IMR-90 (cell line): ENCODE measurements around the gene CYP51A1. TPM values are rescaled to one million over a fixed set of nuclear protein-coding genes. Genes with fewer than 3 reads are reported as not detected.

Experiments
- ATAC-seq: fragments of 200-7000 bp; cut with Tn5 transposase; 2 replicates; pipeline ENCODE4 v1.9.1; 2020; ENCODE audit warnings: low read depth, mild to moderate bottlenecking, moderate library complexity
- BruUV-seq: library from RNA; stranded (reverse); fragments of 400-500 nt; replicated peaks from 2 replicates; lab custom pipeline; 2021; lab: Mats Ljungman, UMichigan
- CTCF ChIA-PET: fragments of 300-600 bp; formaldehyde crosslinking; extraction: SDS; loops from one replicate; lab custom pipeline; 2021; ENCODE audit warnings: antibody characterized with exemption; lab: Yijun Ruan, JAX
- POLR2A ChIA-PET: fragments of 300-600 bp; sonication (Branson Sonifier 250); formaldehyde crosslinking; loops from one replicate; lab custom pipeline; 2022; ENCODE audit warnings: antibody characterized with exemption; ENCODE audit not compliant: unreplicated experiment; lab: Charles Lee
- DNase-seq: peaks from one replicate; pipeline ENCODE4 v3.0.0; 2013
- H2AFZ ChIP-seq: replicated peaks from 2 replicates; pipeline ENCODE3; 2013; ENCODE audit warnings: low read length, mild to moderate bottlenecking; ENCODE audit not compliant: poor library complexity
- H2AK5ac ChIP-seq: 2 replicates; pipeline ENCODE4 v1.6.1; 2013; ENCODE audit warnings: low read depth, low read length, inconsistent platforms
- H2AK9ac ChIP-seq: replicated peaks from 2 replicates; pipeline ENCODE3; 2013; ENCODE audit warnings: mild to moderate bottlenecking, low read depth, low read length, moderate library complexity; ENCODE audit not compliant: poor library complexity
- H2BK120ac ChIP-seq: 2 replicates; pipeline ENCODE4 v1.6.1; 2013; ENCODE audit warnings: low read depth, low read length, inconsistent platforms
- H2BK15ac ChIP-seq: 3 replicates; pipeline ENCODE4 v1.6.1; 2013; ENCODE audit warnings: low read depth, low read length, inconsistent platforms
- H2BK20ac ChIP-seq: 2 replicates; pipeline ENCODE4 v1.6.1; 2013; ENCODE audit warnings: low read depth, mild to moderate bottlenecking, inconsistent platforms, low read length, moderate library complexity
- H2BK5ac ChIP-seq: 2 replicates; pipeline ENCODE4 v1.6.1; 2013; ENCODE audit warnings: mild to moderate bottlenecking, low read depth, low read length, inconsistent platforms; ENCODE audit not compliant: poor library complexity, severe bottlenecking
- H3K14ac ChIP-seq: replicated peaks from 2 replicates; pipeline ENCODE4 v1.6.1; 2013; ENCODE audit warnings: low read depth, low read length, inconsistent platforms
- H3K18ac ChIP-seq: 2 replicates; pipeline ENCODE4 v1.6.1; 2013; ENCODE audit warnings: low read depth, low read length, control low read depth
- H3K23ac ChIP-seq: 2 replicates; pipeline ENCODE4 v1.6.1; 2013; ENCODE audit warnings: low read depth, low read length, inconsistent platforms
- H3K27ac ChIP-seq: 2 replicates; pipeline ENCODE4 v1.5.1; 2013; ENCODE audit warnings: mild to moderate bottlenecking, control low read depth, low read length; ENCODE audit not compliant: insufficient read depth
- H3K27me3 ChIP-seq: 2 replicates; pipeline ENCODE4 v1.6.1; 2013; ENCODE audit warnings: low read length; ENCODE audit not compliant: control insufficient read depth, insufficient read depth
- H3K36me3 ChIP-seq: 2 replicates; pipeline ENCODE4 v1.6.1; 2013; ENCODE audit warnings: low read length, mixed read lengths; ENCODE audit not compliant: control insufficient read depth, insufficient read depth
- H3K4ac ChIP-seq: 2 replicates; pipeline ENCODE4 v1.6.1; 2013; ENCODE audit warnings: low read depth, low read length, inconsistent platforms
- H3K4me1 ChIP-seq: 2 replicates; pipeline ENCODE4 v1.6.1; 2013; ENCODE audit warnings: low read length, mixed read lengths; ENCODE audit not compliant: control insufficient read depth, insufficient read depth
- H3K4me2 ChIP-seq: 2 replicates; pipeline ENCODE4 v1.6.1; 2013; ENCODE audit warnings: low read depth, mild to moderate bottlenecking, control low read depth, low read length, moderate library complexity
- H3K4me3 ChIP-seq: 2 replicates; pipeline ENCODE4 v1.5.1; 2013; ENCODE audit warnings: low read depth, mild to moderate bottlenecking, control low read depth, low read length, moderate library complexity; ENCODE audit not compliant: insufficient read depth
- H3K56ac ChIP-seq: 2 replicates; pipeline ENCODE4 v1.6.1; 2013; ENCODE audit warnings: low read length, inconsistent platforms; ENCODE audit not compliant: insufficient read depth; ENCODE audit errors: extremely low read depth
- H3K79me1 ChIP-seq, 2 experiments: 2 replicates each; pipeline ENCODE4 v1.6.1; 2013; ENCODE audit warnings: low read length in 2 of 2, inconsistent platforms in 1 of 2, low read depth in 1 of 2
- H3K9ac ChIP-seq: 2 replicates; pipeline ENCODE4 v1.6.1; 2013; ENCODE audit warnings: low read depth, low read length, control low read depth
- H3K9me1 ChIP-seq: 2 replicates; pipeline ENCODE4 v1.6.1; 2013; ENCODE audit warnings: low read length, inconsistent platforms; ENCODE audit not compliant: insufficient read depth
- H3K9me3 ChIP-seq: 2 replicates; pipeline ENCODE4 v1.6.1; 2013; ENCODE audit warnings: low read length; ENCODE audit not compliant: control insufficient read depth, insufficient read depth
- H4K20me1 ChIP-seq: 2 replicates; pipeline ENCODE4 v1.6.1; 2013; ENCODE audit warnings: low read length, inconsistent platforms; ENCODE audit not compliant: insufficient read depth
- H4K5ac ChIP-seq: 2 replicates; pipeline ENCODE4 v1.6.1; 2013; ENCODE audit warnings: mild to moderate bottlenecking, low read depth, low read length, control low read depth
- H4K8ac ChIP-seq, 2 experiments: 2 replicates each; pipeline ENCODE4 v1.6.1; 2013; ENCODE audit warnings: low read depth in 2 of 2, low read length in 2 of 2, control low read depth in 1 of 2, inconsistent platforms in 1 of 2
- H4K91ac ChIP-seq: 2 replicates; pipeline ENCODE4 v1.6.1; 2013; ENCODE audit warnings: low read depth, low read length, inconsistent platforms; ENCODE audit not compliant: insufficient read depth
- BHLHE40 ChIP-seq: fragments of 150-350 bp; IDR thresholded peaks from 2 replicates; pipeline ENCODE4 v1.6.1; 2016; ENCODE audit warnings: mild to moderate bottlenecking, low read depth, low read length
- CHD1 ChIP-seq: IDR thresholded peaks from 2 replicates; pipeline ENCODE4 v1.6.1; 2012; ENCODE audit warnings: low read depth, low read length, improper control_type of control experiment
- CTCF ChIP-seq: conservative IDR thresholded peaks from 2 replicates; pipeline ENCODE4 v1.5.1; 2012; ENCODE audit warnings: mild to moderate bottlenecking, low read depth, low read length, improper control_type of control experiment
- ELK1 ChIP-seq: fragments of 150-350 bp; IDR thresholded peaks from 2 replicates; pipeline ENCODE4 v1.6.1; 2016; ENCODE audit warnings: low read depth, mild to moderate bottlenecking, low read length, moderate library complexity, borderline replicate concordance
- FOS ChIP-seq: fragments of 150-350 bp; IDR thresholded peaks from 2 replicates; pipeline ENCODE4 v1.6.1; 2016; ENCODE audit warnings: low read depth, low read length
- MAFK ChIP-seq: IDR thresholded peaks from 2 replicates; pipeline ENCODE4 v1.6.1; 2012; ENCODE audit warnings: low read depth, low read length, improper control_type of control experiment
- MAZ ChIP-seq: IDR thresholded peaks from 2 replicates; pipeline ENCODE4 v1.6.1; 2012; ENCODE audit warnings: low read depth, mild to moderate bottlenecking, low read length, improper control_type of control experiment, moderate library complexity, borderline replicate concordance
- MXI1 ChIP-seq: IDR thresholded peaks from 2 replicates; pipeline ENCODE4 v1.6.1; 2012; ENCODE audit warnings: low read depth, mild to moderate bottlenecking, low read length, moderate library complexity, borderline replicate concordance
- NFE2L2 ChIP-seq: fragments of 150-350 bp; IDR thresholded peaks from 2 replicates; pipeline ENCODE4 v1.6.1; 2016; ENCODE audit warnings: low read depth, mild to moderate bottlenecking, low read length
- POLR2A ChIP-seq: IDR thresholded peaks from 2 replicates; pipeline ENCODE4 v1.6.1; 2012; ENCODE audit warnings: mild to moderate bottlenecking, low read depth, low read length
- RAD21 ChIP-seq: IDR thresholded peaks from 2 replicates; pipeline ENCODE4 v1.6.1; 2012; ENCODE audit warnings: low read length, improper control_type of control experiment
- RCOR1 ChIP-seq: IDR thresholded peaks from 2 replicates; pipeline ENCODE4 v1.6.1; 2012; ENCODE audit warnings: mild to moderate bottlenecking, low read length, improper control_type of control experiment; ENCODE audit not compliant: insufficient replicate concordance
- RFX5 ChIP-seq: IDR thresholded peaks from 2 replicates; pipeline ENCODE4 v1.8.0; 2012; ENCODE audit warnings: low read depth, mild to moderate bottlenecking, low read length, moderate library complexity
- SMC3 ChIP-seq: fragments of 150-350 bp; IDR thresholded peaks from 2 replicates; pipeline ENCODE4 v1.6.1; 2016; ENCODE audit warnings: low read depth, mild to moderate bottlenecking, antibody characterized with exemption, low read length, moderate library complexity
- USF2 ChIP-seq: fragments of 150-350 bp; IDR thresholded peaks from 2 replicates; pipeline ENCODE4 v1.6.1; 2017; ENCODE audit warnings: mild to moderate bottlenecking, antibody characterized with exemption, low read length, low read depth
- WGBS, 2 experiments: methylation state at CpG; one replicate each; pipeline versions ENCODE4 v1.1.5 to v1.1.7; 2013; ENCODE audit warnings: missing lambda C conversion rate in 2 of 2; ENCODE audit not compliant: insufficient read length in 1 of 2; ENCODE audit errors: extremely low coverage in 2 of 2; 5-methylcytosine and 5-hydroxymethylcytosine counted together
- dilution Hi-C: fragments of 300-500 bp; cut with HindIII; formaldehyde crosslinking; loops from one replicate; pipeline ENCODE4 v1.14.3; 2018; ENCODE audit warnings: low sequenced_read_pairs; ENCODE audit not compliant: unreplicated experiment
- in situ Hi-C: fragments of 300-500 bp; cut with MboI; formaldehyde crosslinking; loops from 3 replicates; pipeline ENCODE4 v1.14.3; 2019; ENCODE audit warnings: low sequenced_read_pairs, inconsistent platforms, mixed read lengths
- intact Hi-C: fragments of 100-400 bp; cut with micrococcal nuclease; formaldehyde crosslinking; loops from 2 replicates; pipeline ENCODE4 v1.10.0; 2022
- polyA plus RNA-seq, 3 experiments: library from polyadenylated mRNA; depleted of rRNA; stranded (reverse); fragments of >200 nt; gene quantifications; 2 replicates each; pipeline ENCODE4 v1.2.3, GENCODE V29; 2012; ENCODE audit warnings: low replicate concordance in 1 of 3
- total RNA-seq: library from RNA; depleted of rRNA; stranded (reverse); fragments of >200 nt; gene quantifications from 2 replicates; pipeline ENCODE4 v1.2.3, GENCODE V29; 2012

Gene CYP51A1
- total and polyA plus RNA-seq, 2 of the 4 experiments (the other 2 are of a cell fraction) = 12.1 to 76.4 TPM

DNA sequence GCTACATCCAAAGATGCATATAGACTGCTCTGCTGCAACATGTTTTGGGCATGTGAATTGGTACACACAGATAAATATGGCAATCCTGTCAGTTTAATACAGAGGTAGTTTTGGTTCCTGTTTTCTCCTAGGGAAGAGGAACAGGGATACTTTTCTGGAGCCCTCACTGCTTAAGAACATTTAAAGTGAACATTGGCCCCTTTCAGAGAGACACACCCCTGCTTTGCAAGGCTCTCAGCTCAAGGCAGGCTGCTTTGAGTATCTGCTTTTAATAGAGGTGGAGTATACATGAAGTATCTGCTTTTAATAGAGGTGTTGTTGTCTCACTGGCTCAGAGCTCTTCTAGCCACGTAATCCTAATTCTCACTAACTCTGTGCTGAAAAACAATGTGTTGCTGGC is 38.9 kb downstream of the CYP51A1 start:
- ATAC-seq = no peak

More for the DNA sequence above, 38.9 kb downstream of the CYP51A1 start:
- Histone ChIP-seq H4K91ac (no peak overlapping the region), H3K9me3 (no peaks in the 10 kb centered on the region; the same call in 1 of the 2 replicates), H3K14ac (no peak overlapping the region), H3K56ac (no peak overlapping the region), H3K4ac (no peak overlapping the region), H3K27ac (no peak overlapping the region), H4K8ac (no peak overlapping the region), H3K4me2 (no peak overlapping the region), H2AK9ac (no peak overlapping the region), H3K4me3 (no peak overlapping the region), H2BK20ac (no peak overlapping the region), H2BK15ac (no peak overlapping the region), H3K4me1 (no peaks in the 10 kb centered on the region), H3K79me1 (no peaks in the 10 kb centered on the region), H2BK120ac (no peak overlapping the region), H3K9me1 (no peaks in the 10 kb centered on the region), H3K27me3 (no peaks in the 10 kb centered on the region), H3K23ac (no peak overlapping the region), H2AFZ (no peak overlapping the region), H4K20me1 (no peaks in the 10 kb centered on the region), H3K36me3 (peaks cover 26% of the 10 kb centered on the region), H4K5ac (no peak overlapping the region), H2BK5ac (no peak overlapping the region), H2AK5ac (no peak overlapping the region), H3K9ac (no peak overlapping the region), H3K18ac (no peak overlapping the region)
- BruUV-seq = no TSS peak
- no CpG with 5 or more reads among the region's 1 CpG for WGBS, 2 experiments
- no peak for DNase-seq
- POLR2A ChIA-PET = no interaction called here
- intact Hi-C loops = no loop called here
- no peak for TF ChIP-seq SMC3
- TF ChIP-seq RCOR1 = no peak
- no peak for TF ChIP-seq MAFK
- no peak for TF ChIP-seq RAD21
- no peak for TF ChIP-seq USF2
- no peak for TF ChIP-seq MAZ
- TF ChIP-seq CTCF = no peak
- no peak for TF ChIP-seq ELK1
- no peak for TF ChIP-seq CHD1
- no peak for TF ChIP-seq NFE2L2
- no peak for TF ChIP-seq FOS
- no peak for TF ChIP-seq RFX5
- no peak for TF ChIP-seq BHLHE40
- TF ChIP-seq POLR2A = no peak
- no peak for TF ChIP-seq MXI1
- CTCF ChIA-PET = no interaction called here
- dilution Hi-C loops = no loop called here
- in situ Hi-C loops = no loop called here
